HG03135 (cell line): ENCODE results near the gene MTHFSD.

ENCODE experiments used
- ATAC-seq: cut with Tn5 transposase; IDR thresholded peaks from one replicate; pipeline ENCODE4 v1.9.1; 2021; ENCODE audit warnings: mild to moderate bottlenecking, moderate library complexity; ENCODE audit not compliant: unreplicated experiment

The MTHFSD gene

DNA sequence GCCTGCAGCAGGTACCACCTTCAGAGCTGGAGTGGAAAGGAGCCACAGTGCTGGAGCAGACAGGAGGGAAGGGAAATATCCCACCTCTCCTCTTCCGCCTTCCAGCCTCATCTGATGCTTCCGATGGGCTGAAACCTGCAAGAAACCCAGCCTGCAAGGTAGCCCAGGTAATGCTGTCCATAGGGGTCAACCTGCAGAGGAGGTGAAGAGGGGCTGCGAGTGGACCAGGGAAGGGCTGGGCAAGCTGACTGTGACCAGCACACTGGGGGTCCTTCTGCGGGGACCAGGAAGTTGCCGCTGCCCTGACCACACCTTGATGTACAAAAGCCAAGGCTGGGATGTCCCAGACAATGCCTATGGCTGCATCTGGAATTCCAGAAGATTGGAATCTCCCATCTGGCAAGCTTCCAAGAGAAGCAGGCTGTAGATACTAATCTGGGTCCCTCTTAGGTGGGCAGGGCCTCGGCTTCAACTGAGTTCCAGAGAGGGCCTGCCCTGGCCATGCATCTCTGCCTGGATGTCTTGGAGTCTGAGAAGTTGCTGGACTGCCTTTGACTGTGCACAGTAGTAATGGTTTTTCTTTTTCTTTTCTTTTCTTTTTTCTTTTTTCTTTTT is 29.1 kb upstream of the MTHFSD start:
- no peak for ATAC-seq

DNA sequence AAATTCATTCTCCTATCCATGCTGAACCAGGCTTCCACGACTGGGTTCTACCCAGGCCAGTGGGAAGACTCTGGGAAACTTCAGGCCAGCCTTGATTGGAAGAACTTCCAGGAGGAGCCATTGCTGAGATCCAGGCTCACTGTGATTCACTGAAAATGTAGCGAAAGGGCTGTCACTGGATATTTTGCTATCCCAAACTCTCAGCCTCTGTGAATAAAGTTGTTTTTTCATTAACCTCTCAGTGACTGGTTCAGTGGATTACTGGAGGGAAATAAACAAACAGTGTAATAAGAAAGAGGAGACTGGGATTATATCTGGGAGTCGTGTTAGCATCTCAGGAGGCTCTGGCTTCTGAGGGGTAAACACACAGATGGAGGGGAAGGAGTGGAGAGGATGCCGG is 26.4 kb upstream of the MTHFSD start:
- no peak for ATAC-seq

DNA sequence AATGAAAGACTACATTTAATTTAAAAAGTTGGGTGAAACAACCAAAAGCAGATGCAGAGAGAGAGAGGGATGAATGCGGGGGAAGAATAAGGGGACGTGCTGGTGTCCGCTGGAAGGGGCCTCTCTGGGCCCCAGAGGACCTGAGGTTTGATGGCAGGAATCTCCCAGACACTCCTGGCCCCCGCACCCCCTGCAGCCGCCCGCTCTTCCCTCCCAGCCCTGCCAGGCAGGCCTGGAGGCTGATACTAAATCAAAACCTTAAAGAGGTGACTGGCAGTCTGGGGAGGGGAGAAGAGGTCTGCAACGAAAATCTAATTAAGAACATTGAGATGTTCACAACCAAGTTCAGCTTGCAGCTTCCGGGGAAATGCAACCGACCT is 25.7 kb upstream of the MTHFSD start:
- no peak for ATAC-seq

DNA sequence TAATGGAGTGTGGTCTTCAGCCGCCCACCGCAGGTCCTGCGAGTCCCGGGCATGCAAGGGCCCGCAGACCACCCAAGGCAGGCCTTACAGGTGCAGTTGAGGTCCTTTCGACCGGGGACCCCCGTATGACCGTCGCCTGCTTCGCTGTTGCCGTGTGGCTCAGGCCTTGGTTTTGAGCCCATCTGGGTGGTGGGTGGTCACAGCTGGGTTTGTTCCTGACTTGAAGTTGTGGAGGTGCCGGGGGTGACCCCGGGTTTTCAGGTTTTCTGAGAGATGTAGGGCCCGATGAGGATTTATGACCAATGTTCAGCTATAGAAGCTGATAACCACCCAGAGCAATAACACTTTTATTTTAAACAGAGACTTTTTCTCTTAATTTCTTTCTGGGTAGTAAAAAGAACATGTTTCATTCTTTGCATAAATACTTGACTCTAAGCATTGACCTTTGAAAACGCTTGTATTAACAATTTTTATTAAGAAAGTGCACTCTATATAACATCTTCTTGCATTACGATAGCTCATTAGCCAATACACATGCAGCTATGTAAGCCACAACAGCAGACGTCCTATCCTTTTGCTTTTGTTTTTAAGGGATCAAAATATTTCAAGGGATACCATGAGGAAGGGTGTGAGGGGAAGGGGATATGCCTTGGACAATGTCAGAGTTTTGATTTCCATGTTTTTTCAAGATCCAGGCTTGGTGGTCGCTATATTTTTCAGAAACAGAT is 25.2 kb upstream of the MTHFSD start:
- ATAC-seq: no peak

DNA sequence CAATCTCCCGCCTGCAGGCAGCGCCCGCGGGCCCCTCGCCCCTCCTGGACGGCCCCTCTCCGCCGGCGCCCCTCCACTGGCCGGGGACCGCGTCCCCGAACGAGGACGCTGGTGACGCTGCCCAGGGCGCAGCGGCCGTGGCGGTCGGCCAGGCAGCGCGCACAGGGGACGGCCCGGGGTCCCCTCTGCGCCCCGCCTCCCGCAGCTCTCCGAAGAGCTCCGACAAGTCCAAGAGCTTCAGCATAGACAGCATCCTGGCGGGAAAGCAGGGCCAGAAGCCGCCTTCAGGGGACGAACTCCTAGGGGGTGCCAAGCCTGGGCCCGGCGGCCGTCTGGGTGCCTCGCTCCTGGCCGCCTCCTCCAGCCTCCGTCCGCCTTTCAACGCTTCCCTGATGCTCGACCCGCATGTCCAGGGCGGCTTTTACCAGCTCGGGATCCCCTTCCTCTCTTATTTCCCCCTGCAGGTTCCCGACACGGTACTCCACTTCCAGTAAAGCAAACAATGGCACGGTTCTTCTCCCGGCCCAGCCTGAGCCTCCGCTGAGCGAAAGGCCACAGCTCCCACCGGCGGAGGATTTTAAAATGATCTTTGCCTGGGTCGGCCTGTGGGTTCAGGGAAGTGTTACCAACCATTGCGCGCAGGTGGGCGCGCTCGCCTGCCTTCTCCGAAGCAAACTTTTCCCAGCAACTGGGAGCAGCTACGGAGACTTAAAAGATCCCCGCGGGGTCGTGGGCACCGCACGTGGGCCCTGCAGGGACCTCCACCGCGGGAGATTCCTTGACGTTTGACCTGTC is 24.4 kb upstream of the MTHFSD start:
- ATAC-seq: no peak

DNA sequence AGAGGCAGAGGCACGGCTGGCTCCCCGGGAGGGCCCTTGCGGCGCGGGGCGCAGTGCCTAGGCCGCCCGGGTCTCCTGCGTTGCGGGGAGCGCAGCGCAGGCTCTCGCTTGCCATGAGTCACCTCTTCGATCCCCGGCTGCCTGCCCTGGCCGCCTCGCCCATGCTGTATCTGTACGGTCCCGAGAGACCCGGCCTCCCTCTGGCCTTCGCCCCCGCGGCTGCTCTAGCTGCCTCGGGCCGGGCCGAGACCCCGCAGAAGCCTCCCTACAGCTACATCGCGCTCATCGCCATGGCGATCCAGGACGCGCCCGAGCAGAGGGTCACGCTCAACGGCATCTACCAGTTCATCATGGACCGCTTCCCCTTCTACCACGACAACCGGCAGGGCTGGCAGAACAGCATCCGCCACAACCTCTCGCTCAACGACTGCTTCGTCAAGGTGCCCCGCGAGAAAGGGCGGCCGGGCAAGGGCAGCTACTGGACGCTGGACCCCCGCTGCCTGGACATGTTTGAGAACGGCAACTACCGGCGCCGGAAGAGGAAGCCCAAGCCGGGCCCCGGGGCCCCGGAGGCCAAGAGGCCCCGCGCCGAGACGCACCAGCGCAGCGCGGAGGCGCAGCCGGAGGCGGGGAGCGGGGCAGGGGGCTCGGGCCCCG is 23.7 kb upstream of the MTHFSD start:
- no peak for ATAC-seq

DNA sequence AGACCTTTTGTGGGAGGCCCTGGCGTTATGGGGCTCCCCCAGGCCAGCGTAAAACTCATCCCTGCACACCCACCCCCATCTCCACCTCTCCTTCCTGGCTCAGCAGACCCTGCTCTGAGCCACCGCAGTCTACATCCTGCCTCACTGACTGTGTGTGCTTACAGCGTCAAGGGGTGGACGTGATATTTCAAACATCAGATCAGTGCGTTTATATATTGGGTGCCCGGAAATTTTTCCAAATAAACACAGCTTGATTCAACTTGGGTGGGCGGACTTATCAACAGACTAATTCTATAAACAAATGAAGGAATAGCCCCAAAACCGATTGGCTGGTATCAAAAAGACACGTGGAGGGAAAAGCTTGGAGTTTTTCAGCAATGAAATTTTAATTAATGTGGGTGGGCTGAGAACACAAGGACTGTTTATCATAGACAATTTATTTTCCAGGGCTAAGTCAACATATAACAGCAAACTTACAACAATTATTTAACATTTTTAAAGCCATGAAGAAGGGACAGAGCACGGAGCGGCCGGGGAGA is 23.1 kb upstream of the MTHFSD start, which contains the start of gene FOXL1:
TSS of gene FOXL1 (plus strand) at position 489 of the 539 bp plus-strand sequence. CDS start 175 bp downstream, outside the sequence.
- no peak for ATAC-seq

DNA sequence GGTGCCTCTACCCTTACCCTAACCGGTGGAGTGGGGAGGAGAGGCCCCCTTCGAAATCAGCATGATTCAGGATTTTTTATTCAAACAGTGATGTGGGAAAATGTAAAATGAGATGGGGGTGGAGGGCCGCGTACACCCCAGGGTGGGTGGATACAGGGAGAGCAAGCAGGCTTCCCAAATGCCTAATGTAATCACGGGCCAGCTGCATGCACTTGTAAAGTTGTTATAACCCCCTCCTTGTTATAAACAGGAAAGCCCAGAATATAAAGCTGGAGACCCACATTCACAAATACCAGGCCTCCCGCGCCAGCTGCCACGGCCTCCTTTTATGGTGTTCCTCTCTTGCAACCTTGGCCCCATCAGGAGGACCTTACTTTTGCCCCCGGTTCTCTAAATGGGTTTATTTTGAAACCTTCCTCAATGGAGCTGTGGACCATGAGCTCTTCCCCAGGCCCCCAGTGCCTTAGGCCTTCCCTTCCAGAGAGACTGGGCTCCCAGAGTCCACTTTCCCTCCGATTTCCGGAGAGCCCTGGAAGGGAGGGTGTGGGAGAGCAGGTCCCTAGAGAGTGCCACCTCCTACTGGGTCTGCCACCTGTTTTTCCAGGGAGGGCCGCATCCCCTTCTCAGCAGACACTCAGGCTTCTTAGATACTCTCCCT is 22.4 kb upstream of the MTHFSD start:
- ATAC-seq: no peak

DNA sequence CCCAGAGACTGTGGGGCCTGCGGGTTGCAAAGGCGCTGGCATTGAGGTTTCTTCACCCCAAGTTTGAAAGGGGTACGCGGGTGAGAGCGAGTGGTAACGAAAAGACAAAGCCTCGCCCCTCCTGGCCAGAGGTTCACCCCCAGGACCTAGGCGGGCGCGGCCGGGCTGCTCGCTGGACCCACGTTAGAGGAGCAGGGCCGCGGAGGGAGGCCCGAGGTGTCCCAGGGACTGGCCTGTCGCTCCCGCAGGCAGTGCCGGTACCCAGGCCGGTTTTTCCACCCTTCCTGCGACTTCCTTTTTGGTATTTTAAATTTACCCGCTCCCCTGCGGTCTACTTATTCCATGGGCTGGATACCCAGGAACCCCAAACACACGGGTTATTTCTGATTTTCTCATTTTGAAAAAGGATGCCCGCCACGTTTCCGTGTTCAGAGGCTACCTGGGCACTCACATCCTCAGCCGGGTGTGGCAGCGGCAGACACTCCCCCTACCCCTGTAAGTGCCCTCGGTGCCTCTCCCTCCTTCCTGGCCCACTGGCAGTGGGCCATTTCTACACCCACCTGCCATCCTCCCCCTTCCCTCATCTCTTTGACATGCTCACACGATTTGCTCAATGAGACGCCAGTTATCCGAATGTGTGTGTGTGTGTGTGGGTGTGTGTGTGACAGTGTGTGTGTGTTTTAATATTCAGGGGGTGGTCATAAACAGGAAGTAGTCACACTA is 21.7 kb upstream of the MTHFSD start:
- no peak for ATAC-seq

DNA sequence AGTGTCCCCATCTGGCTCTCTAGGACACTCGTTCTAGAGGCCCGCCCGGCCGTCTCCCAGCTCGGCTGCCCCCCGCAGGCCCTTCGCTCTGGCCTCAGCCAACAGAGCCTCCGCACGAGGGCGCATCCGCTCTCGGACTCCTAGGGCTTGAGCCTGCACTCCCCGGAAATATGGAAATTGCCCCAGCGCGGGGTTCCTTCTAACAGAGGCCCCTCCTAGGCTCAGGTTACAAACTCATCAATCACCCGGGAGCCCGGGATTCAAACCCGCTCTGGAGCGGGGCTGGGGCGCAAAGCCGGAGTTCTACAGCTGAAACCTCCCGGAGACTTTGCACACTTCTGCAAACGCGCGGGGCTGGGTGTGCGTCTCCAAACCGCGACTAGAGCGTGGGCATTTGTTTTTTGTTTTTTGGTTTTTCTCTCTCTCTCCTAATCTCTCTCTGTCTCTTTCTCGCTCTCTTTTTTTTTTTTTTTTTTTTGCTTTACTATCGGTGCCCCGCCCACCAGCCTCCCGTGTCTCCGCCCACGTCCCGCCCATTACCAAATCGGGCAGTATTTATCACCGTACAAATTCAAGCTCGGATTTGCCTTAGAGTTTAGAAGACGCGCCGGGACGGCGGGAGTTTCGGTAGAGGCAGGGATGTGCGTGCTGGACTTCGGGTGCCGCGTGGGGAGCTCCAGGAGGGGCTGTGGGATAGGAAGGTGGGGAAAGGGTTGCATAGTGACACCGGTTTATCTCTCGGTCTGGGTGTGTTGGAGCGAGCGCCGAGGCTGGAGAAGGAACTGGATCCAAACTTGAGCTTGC is 20.9 kb upstream of the MTHFSD start:
- ATAC-seq: no peak

DNA sequence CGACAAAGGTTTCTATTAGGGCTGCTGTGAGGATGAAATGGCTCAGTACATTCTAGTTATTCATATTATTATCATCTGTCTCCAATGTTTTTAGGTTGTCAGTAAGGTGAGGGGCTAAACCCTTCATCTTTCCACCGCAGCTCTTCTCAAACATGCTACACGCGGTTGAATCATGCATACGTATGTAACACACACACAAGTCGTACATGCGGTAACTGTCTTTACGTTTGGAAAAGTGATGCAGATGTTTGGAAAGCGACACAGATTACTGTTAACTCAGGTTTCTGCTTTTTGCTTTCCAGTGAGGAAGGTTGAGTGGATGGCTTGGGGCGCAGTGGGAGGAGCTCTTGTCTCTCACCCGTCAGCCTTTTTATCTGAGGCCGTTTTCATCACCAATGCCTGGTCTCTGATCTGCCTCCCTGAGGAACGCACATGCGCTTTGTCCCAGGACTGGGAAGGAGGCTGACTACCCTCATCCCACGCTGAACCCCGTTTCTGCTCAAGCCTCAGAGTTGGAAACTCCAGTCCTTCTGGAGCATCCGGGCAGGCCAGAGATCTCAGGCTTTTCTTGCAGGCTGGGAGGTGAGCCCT is 20.2 kb upstream of the MTHFSD start:
- ATAC-seq: no peak

DNA sequence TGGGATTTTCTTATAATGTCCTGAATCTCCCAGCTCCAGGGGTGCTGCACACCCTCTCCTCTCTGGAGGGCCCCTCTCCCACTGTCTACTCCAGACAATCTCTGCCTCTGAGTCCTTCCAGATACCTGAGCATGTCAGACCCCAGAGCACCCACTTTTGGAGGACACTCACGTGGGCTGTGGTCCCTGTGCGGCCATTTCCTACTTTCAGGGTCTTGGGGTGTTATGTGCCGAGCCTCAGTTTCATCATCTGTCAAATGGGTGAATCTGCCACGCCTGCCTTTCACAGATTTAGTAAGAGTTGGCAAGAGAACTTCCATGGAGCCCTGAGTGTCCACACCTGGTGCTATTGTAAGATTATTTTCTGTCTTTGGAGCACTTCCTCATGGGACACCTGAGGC is 19.6 kb upstream of the MTHFSD start:
- ATAC-seq: no peak

DNA sequence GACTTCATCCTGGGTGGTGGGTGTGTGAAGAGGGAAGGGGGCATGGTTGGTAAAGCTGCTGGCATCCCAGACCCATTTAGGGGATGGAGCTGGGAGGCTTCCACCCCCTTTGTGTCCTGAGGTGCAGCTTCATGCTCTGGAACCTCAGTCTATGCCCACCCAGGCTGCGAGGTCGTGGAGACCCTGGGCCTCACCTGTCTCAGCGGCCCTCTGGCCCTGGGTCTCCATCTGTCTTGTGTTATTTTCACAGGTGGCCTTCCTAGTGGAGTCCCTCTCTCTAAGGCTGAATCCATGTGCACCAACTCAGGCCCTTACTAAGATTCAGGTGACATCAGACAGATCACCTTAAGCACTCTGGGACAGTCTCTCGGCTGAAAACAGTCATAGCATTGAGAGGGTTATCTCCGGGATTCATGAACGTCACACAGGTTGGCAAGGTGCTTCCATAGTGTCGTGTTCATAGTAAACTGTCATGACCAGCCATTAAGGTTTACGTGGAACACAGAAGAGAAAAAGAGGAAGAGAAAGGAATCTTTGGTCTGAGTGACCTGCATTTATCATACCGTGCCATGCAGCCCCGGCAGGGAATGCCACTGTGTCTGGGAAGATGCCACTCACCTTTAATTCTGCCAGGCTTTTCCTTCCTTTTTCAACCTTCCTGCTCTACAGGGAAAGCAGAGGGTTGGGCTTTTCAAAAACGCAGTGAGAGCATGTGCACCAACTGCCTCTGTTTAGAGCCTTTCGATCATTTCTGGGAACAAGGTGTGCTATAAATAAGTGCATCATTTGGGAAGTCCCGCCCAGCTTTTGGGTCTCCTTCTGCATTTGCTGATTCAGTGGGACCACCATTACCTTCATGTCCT is 18.8 kb upstream of the MTHFSD start:
- ATAC-seq: no peak

DNA sequence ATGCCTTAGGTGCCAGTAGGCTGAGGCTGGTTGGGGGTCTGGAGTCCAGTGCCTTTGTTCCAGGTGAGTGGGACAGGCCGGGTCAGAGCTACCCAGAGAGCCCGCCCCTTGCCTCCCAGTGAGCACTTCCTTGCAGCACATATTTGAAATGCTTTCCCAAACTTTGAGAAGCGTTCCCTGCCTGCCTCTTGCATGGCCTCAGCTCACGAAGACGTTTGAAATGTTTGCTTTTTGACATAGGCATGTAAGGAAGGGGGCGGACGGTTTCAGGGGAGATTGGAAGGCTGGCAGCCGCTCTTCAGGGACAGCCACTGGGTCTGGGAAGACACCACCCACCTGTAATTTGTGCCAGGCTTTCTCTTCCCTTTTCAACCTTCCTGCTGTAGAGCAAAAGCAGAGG is 18.2 kb upstream of the MTHFSD start:
- ATAC-seq: no peak

DNA sequence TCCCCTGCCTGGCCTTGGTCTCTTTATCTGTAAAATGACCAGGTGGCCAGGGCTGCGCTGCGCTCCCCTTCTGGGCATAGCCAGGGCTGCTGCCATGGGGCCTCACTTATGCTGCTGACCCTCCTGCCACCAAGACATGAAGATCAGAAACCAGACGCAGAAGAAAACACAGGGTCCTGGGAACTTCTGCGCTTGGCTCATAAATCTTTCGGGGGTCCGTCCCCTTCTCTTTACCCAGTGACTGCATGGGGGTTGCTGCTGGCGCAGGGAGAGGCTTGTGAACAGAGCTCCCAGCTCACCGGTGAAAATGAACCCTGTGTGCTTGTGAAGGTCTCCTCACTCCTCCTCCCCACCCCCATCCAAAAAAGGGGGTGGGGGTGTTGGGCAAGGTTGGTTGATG is 17.6 kb upstream of the MTHFSD start:
- no peak for ATAC-seq

DNA sequence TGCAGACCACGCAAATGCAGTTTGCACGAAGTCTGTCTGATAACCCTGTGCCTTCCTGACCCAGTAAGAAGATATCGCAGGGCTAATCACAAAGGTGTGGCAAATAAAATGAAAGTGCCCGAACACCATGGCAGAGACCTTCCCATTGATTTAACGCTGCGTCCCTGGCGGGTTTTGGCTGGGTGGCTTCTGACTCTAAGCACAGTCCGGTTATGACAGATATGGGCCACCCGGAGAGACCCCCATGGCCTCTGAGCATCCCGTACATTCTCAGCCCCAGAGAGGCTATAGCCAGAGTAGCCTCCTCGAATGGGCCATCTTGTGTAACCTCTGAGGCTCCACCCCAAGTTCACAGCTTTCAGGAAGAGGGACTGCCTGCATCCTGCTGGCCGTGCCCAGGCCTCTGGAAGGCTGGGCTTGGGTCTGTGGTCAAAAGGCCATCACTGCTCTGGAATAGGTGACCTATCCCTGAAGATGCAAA is 17.0 kb upstream of the MTHFSD start:
- no peak for ATAC-seq

DNA sequence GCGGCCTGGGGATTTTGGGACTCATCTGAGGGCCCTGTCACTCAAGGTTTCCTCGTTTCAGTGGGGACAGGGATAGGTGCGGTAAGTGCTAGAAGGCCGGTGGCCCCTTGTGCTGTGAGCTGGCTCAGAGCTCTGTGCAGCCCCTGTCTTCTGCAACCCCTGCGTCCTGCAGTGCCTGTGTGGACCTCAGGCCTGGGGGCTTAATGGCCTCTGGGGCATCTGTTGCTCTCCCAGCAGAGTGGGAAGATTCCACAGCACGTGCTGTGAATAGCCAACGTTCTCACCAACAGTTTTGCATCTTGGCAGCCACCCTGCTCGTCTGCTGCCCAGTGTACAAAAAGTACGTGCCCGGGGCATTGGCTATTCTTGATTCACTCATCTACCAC is 16.5 kb upstream of the MTHFSD start:
- ATAC-seq: no peak
